Measurements from ENCODE around the gene ZCCHC12. TPM values are rescaled to one million over a fixed set of nuclear protein-coding genes. Genes with fewer than 3 reads are reported as not detected.

ZCCHC12 gene
- total RNA-seq, 1 experiment from 2014 or later: 1.2 TPM

- POLR2A ChIA-PET (ENCODE audit: low non-redundant PET): no interaction called here
- CTCF ChIA-PET: no interaction called here
- no peak overlapping the region for H3K4me3 ChIP-seq (ENCODE audit: low read depth, low read length, poor library complexity, severe bottlenecking)
- no peak for DNase-seq (ENCODE audit: low spot score)
- H3K27ac ChIP-seq (ENCODE audit: low read depth, low read length, poor library complexity, severe bottlenecking): no peak overlapping the region
- H3K36me3 ChIP-seq (ENCODE audit: insufficient read depth, low read length, poor library complexity, severe bottlenecking): no peaks in the 10 kb centered on the region
- intact Hi-C loops (cut with micrococcal nuclease; ENCODE audit: unreplicated experiment): no loop called here
- H3K4me1 ChIP-seq (ENCODE audit: insufficient read depth, low read length, poor library complexity, severe bottlenecking): no peaks in the 10 kb centered on the region
- no peaks in the 10 kb centered on the region for H3K9me3 ChIP-seq (ENCODE audit: low read depth, low read length, poor library complexity, severe bottlenecking)
- H3K27me3 ChIP-seq (replicated peaks; ENCODE audit: insufficient read depth, low read depth, low read length, poor library complexity): no peaks in the 10 kb centered on the region
- TF ChIP-seq, protein P1, sequence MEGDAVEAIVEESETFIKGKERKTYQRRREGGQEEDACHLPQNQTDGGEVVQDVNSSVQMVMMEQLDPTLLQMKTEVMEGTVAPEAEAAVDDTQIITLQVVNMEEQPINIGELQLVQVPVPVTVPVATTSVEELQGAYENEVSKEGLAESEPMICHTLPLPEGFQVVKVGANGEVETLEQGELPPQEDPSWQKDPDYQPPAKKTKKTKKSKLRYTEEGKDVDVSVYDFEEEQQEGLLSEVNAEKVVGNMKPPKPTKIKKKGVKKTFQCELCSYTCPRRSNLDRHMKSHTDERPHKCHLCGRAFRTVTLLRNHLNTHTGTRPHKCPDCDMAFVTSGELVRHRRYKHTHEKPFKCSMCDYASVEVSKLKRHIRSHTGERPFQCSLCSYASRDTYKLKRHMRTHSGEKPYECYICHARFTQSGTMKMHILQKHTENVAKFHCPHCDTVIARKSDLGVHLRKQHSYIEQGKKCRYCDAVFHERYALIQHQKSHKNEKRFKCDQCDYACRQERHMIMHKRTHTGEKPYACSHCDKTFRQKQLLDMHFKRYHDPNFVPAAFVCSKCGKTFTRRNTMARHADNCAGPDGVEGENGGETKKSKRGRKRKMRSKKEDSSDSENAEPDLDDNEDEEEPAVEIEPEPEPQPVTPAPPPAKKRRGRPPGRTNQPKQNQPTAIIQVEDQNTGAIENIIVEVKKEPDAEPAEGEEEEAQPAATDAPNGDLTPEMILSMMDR (conservative IDR thresholded peaks at IDR 0.05; ENCODE audit: low read depth, low read length): no peak
- TF ChIP-seq EZH2 (IDR thresholded peaks at IDR 0.05; ENCODE audit: borderline replicate concordance, low read depth, low read length, poor library complexity, severe bottlenecking): no peak
- no TSS peak for BruUV-seq (replicated peaks)
Measured at GRCh38 chrX:118780911-118781310, 42.7 kb upstream of the ZCCHC12 start.

- ChIA-PET CTCF (interaction anchor here (0.6 kb wide), 1 partner anchor 56 kb away, joined by 4 read pairs; no protein-coding TSS in a partner anchor), POLR2A (ENCODE audit: low non-redundant PET) (interaction anchor here (0.6 kb wide), 1 partner anchor 344 kb away, joined by 3 read pairs; no protein-coding TSS in a partner anchor)
- no peaks in the 10 kb centered on the region for H3K9me3 ChIP-seq (ENCODE audit: low read depth, low read length, poor library complexity, severe bottlenecking)
- BruUV-seq (replicated peaks): no TSS peak
- no peak overlapping the region for H3K27ac ChIP-seq (ENCODE audit: low read depth, low read length, poor library complexity, severe bottlenecking)
- no peak for DNase-seq (ENCODE audit: low spot score)
- H3K27me3 ChIP-seq (replicated peaks; ENCODE audit: insufficient read depth, low read depth, low read length, poor library complexity): no peaks in the 10 kb centered on the region
- H3K4me3 ChIP-seq (ENCODE audit: low read depth, low read length, poor library complexity, severe bottlenecking): no peak overlapping the region
- intact Hi-C loops (cut with micrococcal nuclease; ENCODE audit: unreplicated experiment): no loop called here
- no peaks in the 10 kb centered on the region for H3K36me3 ChIP-seq (ENCODE audit: insufficient read depth, low read length, poor library complexity, severe bottlenecking)
- no peak for TF ChIP-seq EZH2 (IDR thresholded peaks at IDR 0.05; ENCODE audit: borderline replicate concordance, low read depth, low read length, poor library complexity, severe bottlenecking)
- TF ChIP-seq, protein P1 (conservative IDR thresholded peaks at IDR 0.05; ENCODE audit: low read depth, low read length): no peak
- no peaks in the 10 kb centered on the region for H3K4me1 ChIP-seq (ENCODE audit: insufficient read depth, low read length, poor library complexity, severe bottlenecking)
Measured at GRCh38 chrX:118795528-118796280, 27.9 kb upstream of the ZCCHC12 start.

- intact Hi-C loops (cut with micrococcal nuclease; ENCODE audit: unreplicated experiment): no loop called here
- no TSS peak for BruUV-seq (replicated peaks)
- ChIA-PET CTCF (no interaction called here), POLR2A (ENCODE audit: low non-redundant PET) (no interaction called here)
- no peaks in the 10 kb centered on the region for H3K36me3 ChIP-seq (ENCODE audit: insufficient read depth, low read length, poor library complexity, severe bottlenecking)
- H3K4me1 ChIP-seq (ENCODE audit: insufficient read depth, low read length, poor library complexity, severe bottlenecking): no peaks in the 10 kb centered on the region
- no peaks in the 10 kb centered on the region for H3K27me3 ChIP-seq (replicated peaks; ENCODE audit: insufficient read depth, low read depth, low read length, poor library complexity)
- TF ChIP-seq, protein P1 (conservative IDR thresholded peaks at IDR 0.05; ENCODE audit: low read depth, low read length): no peak
- no peak for TF ChIP-seq EZH2 (IDR thresholded peaks at IDR 0.05; ENCODE audit: borderline replicate concordance, low read depth, low read length, poor library complexity, severe bottlenecking)
- no peaks in the 10 kb centered on the region for H3K9me3 ChIP-seq (ENCODE audit: low read depth, low read length, poor library complexity, severe bottlenecking)
- DNase-seq (ENCODE audit: low spot score): peak; percentile 28
- no peak overlapping the region for H3K4me3 ChIP-seq (ENCODE audit: low read depth, low read length, poor library complexity, severe bottlenecking)
- H3K27ac ChIP-seq (ENCODE audit: low read depth, low read length, poor library complexity, severe bottlenecking): no peak overlapping the region
Measured at GRCh38 chrX:118802857-118803256, 20.8 kb upstream of the ZCCHC12 start.

All from A673 (cell line).